Midbrain (tissue), 1 donor: Measurements from ENCODE around the gene SCAPER.
"Not testable (repeated sequence)": the region's sequence is repeated elsewhere in the genome, so short reads cannot be mapped to it uniquely, and the experiment has no call there.

Experiments used
- DNase-seq: peaks from one replicate; lab custom pipeline; 2025; lab: John Stamatoyannopoulos, UW

SCAPER gene

DNA sequence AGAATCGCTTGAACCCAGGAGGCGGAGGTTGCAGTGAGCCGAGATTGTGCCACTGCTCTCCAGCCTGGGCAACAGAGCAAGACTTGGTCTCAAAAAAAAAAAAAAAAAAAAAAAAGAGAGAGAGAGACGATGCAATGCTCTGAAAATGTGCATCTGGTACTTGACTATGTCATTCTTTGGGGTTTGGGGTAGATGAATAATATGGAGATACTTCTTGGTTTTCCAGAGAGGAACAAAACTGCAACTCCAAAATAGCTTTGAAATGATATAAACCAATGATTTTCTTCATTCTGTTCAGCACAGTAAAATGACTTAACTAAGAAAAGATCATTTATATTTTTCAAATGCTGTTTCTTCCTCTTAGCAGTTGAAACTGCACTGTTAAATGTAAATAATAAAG lies 409.7 kb downstream of the SCAPER start:
- DNase-seq, result no peak

DNA sequence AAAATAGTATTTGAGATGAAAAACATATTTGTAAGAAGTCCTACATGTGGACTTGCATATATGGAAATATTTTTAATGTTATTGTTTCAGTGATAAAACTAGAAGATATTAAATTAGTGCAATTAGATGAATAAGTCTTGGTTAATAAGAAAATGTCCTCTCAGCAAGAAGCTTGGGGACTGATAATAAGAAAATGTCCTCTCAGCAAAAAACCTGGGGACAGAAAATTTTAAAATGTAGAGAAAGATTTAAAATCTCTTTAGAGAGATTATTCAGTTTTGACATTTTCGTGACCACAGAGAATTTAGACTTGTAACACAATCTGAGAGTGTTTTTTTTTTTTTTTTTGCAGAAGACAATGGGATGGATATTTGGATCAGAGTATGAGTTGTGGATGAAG lies 412.6 kb downstream of the SCAPER start:
- DNase-seq, result no peak

DNA sequence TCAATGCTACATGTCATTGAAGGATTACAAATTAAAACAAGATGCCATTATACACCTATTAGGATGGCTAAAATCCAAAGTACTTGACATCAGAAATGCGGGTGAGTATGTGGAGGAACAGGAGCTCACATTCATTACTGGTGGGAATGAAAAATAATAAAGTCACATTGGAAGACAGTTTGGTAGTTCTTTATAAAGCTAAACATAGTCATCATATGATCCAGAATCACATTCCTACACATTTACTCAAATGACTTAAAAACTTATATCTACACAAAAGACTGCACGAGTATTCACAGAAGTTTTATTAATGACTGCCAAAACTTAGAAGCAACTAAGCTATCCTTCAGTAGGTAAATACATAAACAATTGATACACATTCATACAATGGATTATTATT lies 421.4 kb downstream of the SCAPER start:
- DNase-seq, result no peak

DNA sequence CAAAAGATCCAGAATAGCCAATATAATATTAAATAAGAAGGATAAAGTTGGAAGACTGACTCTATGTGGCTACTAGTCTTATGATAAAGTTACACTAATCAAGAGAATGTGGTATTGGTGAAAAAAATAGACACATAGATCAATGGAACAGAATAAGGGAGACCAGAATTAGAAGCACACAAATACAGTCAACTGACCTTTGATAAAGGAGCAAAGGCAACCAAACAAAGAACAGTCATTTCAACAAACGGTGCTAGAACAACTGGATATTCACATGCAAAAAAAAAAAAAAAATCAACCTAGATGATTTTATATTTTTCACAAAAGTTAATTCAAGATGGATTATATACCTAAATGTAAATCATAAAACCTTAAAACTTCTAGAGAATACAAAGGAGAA lies 422.1 kb downstream of the SCAPER start:
- DNase-seq, result no peak

DNA sequence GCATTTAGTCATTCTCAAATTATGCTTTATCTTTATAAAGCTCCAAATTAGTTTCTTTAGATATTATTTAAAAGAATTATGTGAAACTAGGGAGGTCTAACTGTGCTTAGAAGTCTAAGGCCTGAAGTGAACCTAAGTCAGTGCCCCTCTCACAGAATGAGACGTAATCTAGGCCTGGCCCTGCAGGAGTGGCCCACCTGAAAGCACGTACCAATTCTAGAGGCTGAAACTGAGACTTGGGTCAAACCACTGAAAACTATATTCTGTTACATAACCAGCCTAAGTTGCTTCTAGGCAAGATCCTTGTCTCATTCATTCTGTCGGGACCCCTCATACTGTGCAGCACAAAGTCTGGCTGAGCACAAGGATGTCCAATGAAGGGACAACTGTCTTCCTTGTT lies 424.9 kb downstream of the SCAPER start:
- DNase-seq, result no peak

DNA sequence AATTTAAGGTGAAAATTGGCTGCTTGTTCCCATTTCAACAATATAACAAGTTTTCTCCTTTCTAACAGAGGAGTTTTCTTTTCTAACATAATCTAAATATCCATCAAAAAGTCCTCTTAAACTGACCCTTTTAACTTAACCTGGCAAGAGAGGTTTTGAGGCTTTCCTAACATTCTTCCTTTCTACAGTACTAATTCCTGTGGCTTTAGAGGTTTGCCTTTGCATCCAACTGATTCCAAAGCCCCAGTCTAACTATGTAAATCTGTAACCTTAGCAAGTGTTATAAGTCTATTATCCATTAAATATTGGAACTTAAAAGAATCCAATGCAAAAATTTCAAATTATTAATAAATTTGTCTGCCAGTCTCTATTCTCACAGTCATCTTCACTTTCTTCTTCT lies 434.4 kb downstream of the SCAPER start:
- no peak for DNase-seq

DNA sequence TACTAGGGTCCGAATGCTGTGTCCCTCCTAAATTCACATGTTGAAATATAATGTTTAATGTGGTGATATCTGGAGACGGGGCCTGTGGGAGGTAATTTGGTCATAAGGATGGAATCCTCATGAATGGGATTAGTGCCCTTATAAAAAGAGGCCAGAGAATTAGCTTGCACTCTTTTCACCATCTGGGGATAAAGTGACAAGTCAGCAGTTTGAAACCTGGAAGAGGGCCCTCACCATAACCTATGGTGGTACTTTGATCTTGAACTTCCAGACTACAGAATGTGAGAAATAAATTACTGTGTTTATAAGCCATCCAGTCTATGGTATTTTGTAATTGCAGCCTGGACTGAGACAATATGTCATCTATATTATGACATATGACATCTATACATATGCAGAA lies 436.4 kb downstream of the SCAPER start:
- DNase-seq, result no peak

DNA sequence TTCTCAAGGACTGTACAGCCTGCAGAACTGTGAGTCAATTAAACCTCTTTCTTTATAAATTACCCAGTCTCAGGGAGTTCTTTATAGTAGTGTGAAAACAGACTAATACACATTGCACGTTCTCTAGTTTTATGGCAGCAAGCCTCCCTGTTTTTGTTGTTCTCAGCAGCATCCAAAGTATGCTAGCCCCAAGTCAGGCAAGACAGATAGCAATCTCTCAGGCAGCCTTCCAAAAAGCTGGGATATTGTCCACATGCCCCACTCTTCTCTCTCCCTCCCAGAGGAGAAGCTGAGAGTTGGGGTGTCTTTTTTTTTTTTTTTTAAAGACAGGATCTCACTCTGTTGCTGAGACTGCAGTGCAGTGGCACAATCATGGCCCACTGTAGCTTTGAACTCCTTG lies 438.0 kb downstream of the SCAPER start:
- DNase-seq, result no peak

DNA sequence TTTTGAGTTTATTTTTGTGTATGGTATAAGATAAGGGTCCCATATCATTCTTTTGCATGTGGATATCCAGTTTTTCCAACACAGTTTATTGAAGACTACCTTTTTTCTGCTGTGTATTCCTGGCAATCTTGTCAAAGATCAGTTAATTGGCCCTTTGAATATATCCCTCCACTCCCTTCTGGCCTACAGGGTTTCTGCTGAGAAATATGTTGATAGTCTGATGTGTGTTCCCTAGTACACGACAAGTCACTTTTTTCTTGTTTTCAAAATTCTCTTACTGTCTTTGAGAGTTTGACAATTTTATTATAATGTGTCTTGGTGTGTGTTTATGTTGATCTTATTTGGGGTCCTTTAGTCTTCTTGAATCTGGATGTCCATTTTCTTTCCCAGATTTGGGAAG lies 439.4 kb downstream of the SCAPER start:
- no peak for DNase-seq

DNA sequence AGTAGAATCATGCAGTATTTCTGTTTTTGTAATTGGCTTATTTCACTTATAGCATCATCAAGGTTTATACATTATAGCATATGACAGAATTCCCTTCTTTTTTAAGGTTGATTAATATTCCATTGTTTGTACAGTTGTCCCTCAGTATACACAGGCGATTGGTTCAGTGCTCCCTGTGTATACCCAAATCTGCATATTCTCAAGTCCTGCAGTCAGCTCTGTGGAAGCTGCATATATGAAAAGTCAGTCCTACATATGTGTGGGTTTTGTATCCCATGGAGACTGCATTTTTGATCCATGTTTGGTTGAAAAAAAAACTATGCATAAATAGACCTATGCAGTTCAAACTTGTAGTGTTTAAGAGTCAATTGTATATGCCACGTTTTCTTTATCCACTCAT lies 440.9 kb downstream of the SCAPER start:
- no peak for DNase-seq

DNA sequence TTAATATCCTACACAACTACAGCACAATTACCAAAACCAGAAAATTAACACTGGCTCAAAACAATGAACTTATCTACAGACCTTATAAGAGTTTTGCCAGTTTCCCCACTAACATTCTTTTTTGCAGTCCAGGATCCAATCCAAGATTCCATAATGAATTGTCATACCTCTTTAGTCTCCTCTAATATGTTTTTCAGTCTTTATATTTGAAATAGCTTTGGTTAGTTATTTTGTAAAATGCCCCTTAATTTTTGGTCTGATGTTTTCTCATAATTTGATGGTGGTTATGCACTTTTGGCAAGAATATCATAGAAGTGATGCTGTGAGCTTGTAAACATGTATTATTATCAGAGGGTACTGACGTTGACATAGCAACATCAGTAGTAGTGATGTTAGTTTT lies 444.3 kb downstream of the SCAPER start:
- no peak for DNase-seq

DNA sequence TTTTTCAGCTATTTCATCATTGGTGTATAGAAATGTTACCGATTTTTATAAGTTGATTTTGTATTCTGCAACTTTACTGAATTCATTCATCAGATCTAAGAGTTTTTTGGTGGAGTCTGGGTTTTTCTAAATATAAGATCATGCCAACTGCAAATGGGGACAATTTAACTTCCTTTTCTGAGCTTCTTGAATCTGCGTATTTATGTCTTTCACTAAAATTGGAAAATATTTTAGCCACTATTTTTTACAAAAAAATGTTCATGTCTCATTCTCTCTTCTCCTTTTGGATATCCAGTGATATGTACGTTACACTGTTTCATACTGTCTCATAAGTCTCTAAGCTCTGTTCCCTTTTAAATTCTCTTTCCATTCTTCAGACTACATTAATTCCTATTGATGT lies 444.8 kb downstream of the SCAPER start:
- no peak for DNase-seq

DNA sequence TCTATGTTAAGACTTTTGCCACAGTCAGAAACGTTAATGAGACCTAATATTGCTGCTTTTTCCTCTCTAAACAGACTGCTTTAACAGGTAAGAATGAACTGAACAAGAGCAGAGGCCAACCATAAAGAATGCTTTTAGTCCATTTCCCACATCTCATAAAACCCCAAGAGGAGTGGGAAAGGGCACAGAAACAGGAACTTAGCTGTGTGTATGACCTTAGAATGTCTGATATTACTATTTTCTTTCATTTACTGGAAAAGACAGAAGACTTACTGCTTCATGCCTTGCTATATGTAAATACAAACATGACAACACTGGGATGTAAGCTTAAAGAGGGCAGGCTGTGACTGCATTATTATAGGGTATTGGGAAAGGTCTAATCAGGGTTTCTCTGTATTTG lies 453.6 kb downstream of the SCAPER start:
- no peak for DNase-seq

DNA sequence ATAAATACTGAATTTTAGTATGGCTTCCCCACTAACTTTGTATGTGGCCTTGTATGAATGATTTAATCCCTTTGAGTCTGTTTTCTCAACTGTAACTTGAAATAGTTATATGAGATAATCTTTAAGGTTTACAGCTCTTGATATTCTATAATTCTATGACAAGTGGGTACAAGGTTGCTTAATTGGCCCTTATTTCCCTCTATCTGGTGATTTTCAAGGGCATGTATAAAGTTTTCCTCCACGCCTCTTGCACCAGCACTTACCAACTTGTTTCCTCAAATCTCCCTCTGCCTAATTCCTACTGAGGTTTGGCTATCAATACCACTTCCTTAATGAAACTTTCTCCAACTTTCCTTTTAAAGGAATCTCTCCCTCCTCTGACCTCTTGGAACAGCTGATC lies 455.7 kb downstream of the SCAPER start:
- no peak for DNase-seq

DNA sequence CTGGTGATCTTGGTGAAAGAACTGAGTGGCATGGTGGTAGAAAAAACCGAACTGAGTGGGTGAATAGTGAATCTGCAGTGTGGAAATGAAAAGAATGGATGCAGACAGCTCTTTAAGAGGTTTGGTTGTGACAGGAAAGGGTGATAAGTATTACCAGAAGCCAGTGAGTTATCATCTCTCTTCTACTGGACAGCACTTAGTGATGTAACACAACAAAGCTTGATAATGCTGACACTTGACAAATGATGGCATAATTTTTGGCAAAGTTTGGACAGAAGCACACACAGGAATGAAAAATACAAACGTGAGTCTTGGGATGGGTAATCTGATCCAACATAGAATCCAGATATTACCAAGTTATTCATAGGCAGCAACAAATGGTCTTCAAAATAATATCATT lies 456.4 kb downstream of the SCAPER start:
- no peak for DNase-seq

DNA sequence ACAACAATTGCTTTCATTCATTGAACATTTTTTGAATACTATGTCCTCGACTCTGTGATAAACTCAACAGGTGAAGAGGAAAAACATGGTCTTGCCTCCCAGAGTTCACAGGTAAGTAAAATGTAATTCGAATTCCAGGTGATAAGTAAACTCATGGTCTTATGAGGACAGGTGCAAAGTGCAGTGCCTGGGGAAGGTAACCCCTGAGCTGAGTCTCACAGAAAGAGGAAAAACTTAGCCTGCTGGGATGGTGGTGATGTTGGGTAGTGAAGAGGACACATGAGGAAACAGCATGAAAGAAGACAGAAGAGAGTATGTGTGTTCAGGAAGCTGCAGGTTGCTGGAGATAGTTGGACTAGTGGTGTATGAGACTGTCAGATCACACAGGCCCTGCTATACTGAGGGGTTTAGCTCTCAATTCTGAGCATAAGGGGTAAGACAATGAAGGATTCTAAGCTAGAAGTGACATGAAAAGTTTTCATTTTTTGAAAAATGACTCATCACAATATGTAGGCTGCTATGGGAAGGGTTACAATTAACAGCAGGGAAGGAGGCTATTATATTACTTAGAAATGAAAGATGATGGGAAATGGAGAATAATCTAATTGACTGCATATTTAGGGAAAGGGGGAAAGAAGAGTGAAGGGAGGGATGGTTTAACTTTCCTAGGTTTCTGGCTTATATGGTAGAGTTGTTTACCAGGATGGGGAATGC lies 457.3 kb downstream of the SCAPER start:
- no peak for DNase-seq

DNA sequence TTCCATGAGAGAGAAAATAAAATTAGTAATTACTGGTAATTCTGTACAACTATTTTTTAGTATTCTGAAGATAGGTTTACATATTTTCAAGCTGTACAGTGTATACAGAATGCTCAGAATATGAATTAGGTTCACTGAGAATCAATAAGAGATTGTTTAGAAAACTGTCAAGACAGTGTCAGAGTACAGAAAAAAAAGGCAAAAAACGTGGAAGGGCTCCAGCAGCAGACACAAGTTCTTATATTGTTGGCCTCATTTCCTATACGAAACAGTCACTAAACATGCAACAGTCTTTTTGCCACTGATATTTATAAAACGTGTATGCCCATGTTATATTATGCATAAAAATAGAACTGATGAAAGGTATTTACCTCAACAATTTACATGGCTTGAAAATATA lies 464.7 kb downstream of the SCAPER start:
- no peak for DNase-seq

DNA sequence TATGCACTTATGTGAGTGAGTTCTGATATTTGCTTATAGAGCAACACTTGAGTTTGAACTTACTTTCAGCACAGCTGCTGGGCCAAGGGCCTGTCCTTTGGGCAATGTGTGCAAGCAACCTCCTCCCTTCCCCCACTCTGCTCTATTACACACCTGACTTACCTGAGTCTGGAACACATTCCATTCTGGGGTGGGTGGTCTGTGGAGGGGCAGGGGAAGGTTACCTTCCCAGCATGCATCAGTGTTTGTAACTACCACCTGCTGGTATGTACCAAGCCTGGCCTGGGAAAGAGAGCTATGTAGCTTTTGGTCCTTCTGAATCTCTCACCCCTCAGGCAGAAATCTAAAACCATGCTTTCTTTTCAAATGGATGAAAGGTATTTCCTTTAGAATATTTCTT lies 465.6 kb downstream of the SCAPER start:
- DNase-seq, result no peak

DNA sequence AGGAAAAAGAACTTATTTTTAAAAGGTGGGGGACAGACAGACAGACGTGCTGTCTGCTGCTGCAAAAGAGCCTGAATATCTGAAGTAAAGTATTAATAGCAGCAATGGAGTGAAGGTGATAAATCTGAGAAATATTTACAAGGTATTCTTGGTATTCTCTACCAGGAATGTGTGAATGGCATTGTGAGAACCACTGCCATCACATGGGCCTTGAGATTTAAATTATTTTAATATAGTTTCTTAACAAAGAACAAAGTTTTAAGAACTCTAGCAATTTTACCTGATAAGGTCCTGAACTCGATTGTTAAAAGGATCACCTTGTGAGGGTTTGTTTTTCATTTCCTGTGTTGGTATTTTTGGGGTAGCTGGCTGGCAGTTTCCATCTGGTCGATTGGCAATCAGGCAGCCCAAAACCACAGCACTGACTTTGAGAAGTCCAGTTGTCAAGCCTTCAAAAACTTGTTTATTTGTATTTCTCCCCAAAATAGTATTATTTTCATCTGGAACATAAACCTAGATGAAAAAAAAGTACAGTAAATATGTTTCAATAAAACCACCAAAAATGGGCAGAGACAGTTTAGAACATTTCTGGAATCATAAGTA lies 471.2 kb downstream of the SCAPER start:
- no peak for DNase-seq

DNA sequence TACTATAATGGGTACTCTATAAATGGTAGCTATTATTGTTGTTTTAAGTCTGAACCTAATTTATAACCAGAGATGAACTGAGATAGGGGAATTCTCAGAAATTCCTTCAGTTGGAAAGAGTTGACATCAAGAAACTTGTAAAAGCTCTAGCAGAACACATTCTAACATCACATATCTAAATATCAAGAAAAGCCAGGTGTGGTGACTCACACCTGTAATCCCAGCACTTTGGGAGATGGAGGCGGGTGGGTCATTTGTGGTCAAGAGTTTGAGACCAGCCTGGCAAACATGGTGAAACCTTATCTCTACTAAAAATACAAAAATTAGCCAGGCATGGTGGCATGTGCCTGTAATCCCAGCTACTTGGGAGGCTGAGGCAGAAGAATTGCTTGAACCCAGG lies 472.1 kb downstream of the SCAPER start:
- DNase-seq, result not testable (repeated sequence)

DNA sequence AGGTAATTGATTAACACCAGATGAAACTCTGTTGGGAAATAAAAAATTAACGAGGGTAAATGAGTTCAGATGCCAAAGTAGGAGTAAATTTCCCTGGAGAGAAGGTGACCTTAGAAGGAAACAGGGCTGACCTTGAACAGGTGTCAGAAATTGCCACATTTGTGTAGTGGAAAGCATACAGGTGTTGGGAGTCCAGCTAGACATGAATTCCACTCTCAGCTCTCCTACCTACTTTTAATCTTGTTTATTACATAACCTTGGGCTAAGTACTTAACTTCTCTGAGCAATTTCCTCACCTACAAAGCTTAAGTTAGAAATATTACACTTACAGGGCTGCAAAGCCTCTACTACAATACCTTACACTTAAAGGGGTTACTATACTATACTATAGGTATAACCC lies 472.5 kb downstream of the SCAPER start:
- no peak for DNase-seq

DNA sequence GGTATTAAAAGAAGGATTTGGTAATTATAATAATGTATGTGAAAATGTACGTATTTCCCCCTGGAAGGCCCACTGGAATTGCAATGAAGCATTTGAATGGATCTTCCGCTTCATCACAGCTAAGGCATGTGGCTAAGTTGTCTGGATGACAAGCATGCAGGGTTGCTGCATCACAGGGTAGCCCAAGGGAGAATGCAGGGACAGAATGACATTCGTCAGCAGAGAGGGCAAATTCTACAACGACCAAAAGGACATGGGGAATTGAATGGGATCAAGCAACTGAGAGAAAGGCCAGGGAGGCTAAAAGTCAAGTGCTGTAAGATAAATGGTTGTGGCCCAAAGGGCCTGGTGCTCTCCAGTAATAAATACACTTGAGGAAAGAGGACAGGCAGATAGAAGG lies 473.2 kb downstream of the SCAPER start:
- DNase-seq, result no peak

DNA sequence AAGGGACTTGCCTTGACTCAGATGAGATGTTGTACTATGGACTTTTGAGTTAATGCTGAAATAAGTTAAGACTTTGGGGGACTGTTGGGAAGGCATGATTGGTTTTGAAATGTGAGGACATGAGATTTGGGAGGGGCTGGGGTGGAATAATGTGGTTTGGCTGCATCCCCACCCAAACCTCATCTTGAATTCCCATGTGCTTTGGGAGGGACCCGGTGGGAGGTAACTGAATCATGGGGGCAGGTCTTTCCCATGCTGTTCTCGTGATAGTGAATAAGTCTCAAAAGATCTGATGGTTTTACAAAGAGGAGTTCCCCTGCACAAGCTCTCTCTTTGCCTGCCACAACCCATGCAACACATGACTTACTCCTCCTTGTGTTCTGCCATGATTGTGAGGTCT lies 474.4 kb downstream of the SCAPER start:
- not testable (repeated sequence) for DNase-seq

DNA sequence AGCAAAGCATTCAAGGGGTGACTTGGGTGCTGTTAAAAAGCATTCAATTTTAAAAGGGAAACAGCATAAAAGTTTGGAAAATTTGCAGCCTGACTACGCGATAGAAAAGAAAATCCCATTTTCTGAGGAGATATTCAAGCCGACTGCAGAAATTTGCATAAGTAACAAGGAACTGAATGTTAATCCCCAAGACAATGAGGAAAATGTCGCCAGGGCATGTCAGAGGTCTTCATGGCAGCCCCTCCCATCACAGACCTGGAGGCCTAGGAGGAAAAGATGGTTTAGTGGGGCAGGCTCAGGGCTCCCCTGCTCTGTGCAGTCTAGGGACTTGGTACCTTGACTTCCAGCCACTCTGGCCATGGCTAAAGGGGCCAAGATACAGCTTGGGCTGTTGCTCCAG lies 475.5 kb downstream of the SCAPER start:
- no peak for DNase-seq
